ENCODE results near the gene WDR5.
"Not testable (repeated sequence)": the region's sequence is repeated elsewhere in the genome, so short reads cannot be mapped to it uniquely, and the experiment has no call there.

- TF ChIP-seq PHF21A (IDR thresholded peaks at IDR 0.05; ENCODE audit: borderline replicate concordance, low read depth); XRCC3 (IDR thresholded peaks at IDR 0.05); HDAC6 (IDR thresholded peaks at IDR 0.05; ENCODE audit: low read depth, low read length); FOXA1 (IDR thresholded peaks at IDR 0.05; ENCODE audit: borderline replicate concordance); EP300 (IDR thresholded peaks at IDR 0.05; ENCODE audit: low read length); TAF1 (IDR thresholded peaks at IDR 0.05; ENCODE audit: control insufficient read depth, extremely low read depth, insufficient read depth, low read length, severe bottlenecking); POLR2A (conservative IDR thresholded peaks at IDR 0.05); ZNF511 (CRISPR knock-in tag; IDR thresholded peaks at IDR 0.05); ZNF778 (CRISPR knock-in tag; IDR thresholded peaks at IDR 0.05); ATF6 (CRISPR knock-in tag; IDR thresholded peaks at IDR 0.05); YY1 (IDR thresholded peaks at IDR 0.05; ENCODE audit: borderline replicate concordance in 1 of 3, control insufficient read depth in 1 of 3, extremely low read depth in 1 of 3, insufficient read depth in 3 of 3, insufficient read length in 1 of 3, insufficient replicate concordance in 2 of 3, low read depth in 1 of 3, low read length in 2 of 3); RBM17 (IDR thresholded peaks at IDR 0.05; ENCODE audit: borderline replicate concordance, low read depth, low read length); CTCFL (IDR thresholded peaks at IDR 0.05; ENCODE audit: borderline replicate concordance, insufficient read depth, low read depth, low read length, poor library complexity, severe bottlenecking): not testable (repeated sequence)
Measured at GRCh38 chr9:134101133-134101532, 34.7 kb upstream of the WDR5 start.

Measured in K562 (cell line).